HL-60 (cell line): Measurements from ENCODE around the gene KCNRG.

ENCODE experiments used
- POLR2AphosphoS5 ChIP-seq: IDR thresholded peaks from 2 replicates; pipeline ENCODE4 v1.6.1; 2012; ENCODE audit warnings: low read depth
- REST ChIP-seq: IDR thresholded peaks from 2 replicates; pipeline ENCODE4 v1.6.1; 2012; ENCODE audit warnings: low read depth; ENCODE audit not compliant: insufficient replicate concordance
- SPI1 ChIP-seq: IDR thresholded peaks from 2 replicates; pipeline ENCODE4 v1.6.1; 2012; ENCODE audit warnings: low read depth, mild to moderate bottlenecking, borderline replicate concordance
- TF ChIP-seq, protein P1 (sequence below): IDR thresholded peaks from one replicate; pipeline ENCODE4 v1.5.1; 2011; ENCODE audit warnings: low read length, control low read depth, inconsistent platforms; ENCODE audit not compliant: insufficient read depth

DNA sequence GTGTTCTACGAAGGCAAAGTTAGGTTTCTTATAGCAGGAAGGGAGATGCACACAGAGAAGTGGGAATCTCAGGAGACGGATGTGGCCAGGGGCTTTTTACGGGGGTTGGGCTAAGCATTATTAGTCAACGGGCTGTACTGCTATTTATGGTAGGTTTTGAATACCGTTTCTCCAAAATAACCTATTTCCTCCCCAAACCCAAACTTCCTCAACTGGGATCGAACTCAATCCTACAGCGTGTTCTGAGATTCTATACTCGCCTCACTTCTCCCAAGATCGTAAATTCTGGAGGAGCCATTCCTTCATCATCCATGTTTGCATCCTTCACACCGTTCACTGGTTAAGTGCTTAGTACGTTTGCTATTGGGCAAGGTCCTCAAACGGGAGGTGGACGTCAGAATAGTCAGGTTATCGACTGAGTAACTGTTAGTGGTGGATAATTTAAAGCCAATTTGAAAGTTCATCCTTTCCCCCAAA is 19.6 kb upstream of the KCNRG start:
- TF ChIP-seq, protein P1, sequence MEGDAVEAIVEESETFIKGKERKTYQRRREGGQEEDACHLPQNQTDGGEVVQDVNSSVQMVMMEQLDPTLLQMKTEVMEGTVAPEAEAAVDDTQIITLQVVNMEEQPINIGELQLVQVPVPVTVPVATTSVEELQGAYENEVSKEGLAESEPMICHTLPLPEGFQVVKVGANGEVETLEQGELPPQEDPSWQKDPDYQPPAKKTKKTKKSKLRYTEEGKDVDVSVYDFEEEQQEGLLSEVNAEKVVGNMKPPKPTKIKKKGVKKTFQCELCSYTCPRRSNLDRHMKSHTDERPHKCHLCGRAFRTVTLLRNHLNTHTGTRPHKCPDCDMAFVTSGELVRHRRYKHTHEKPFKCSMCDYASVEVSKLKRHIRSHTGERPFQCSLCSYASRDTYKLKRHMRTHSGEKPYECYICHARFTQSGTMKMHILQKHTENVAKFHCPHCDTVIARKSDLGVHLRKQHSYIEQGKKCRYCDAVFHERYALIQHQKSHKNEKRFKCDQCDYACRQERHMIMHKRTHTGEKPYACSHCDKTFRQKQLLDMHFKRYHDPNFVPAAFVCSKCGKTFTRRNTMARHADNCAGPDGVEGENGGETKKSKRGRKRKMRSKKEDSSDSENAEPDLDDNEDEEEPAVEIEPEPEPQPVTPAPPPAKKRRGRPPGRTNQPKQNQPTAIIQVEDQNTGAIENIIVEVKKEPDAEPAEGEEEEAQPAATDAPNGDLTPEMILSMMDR: no peak
- TF ChIP-seq POLR2AphosphoS5: no peak; the same call in 1 of the 2 replicates
- no peak for TF ChIP-seq SPI1
- no peak for TF ChIP-seq REST
